CD4-positive, CD25-positive, alpha-beta regulatory T cell (primary cell): ENCODE measurements around the gene RNFT2. TPM values are rescaled to one million over a fixed set of nuclear protein-coding genes. Genes with fewer than 3 reads are reported as not detected.

Experiments used
- ATAC-seq, 2 donors: fragments of 150-1000 bp; cut with Tn5 transposase; one replicate each; pipeline ENCODE4 v1.10.0; 2021; ENCODE audit warnings: low read depth in 2 of 2, moderate number of reproducible peaks in 2 of 2, moderate library complexity in 1 of 2
- DNase-seq, 3 donors: peaks; one replicate each; pipeline versions ENCODE4 v3.0.0 to v3.0.0-alpha.2; 2012 to 2022; ENCODE audit warnings: mixed read lengths in 1 of 3
- H3K27ac ChIP-seq: one replicate; pipeline ENCODE4 v1.7.0; 2013; ENCODE audit warnings: mild to moderate bottlenecking, low read length; ENCODE audit not compliant: insufficient read depth, poor library complexity, severe bottlenecking
- H3K27me3 ChIP-seq: one replicate; pipeline ENCODE4 v1.7.0; 2013; ENCODE audit warnings: low read length; ENCODE audit not compliant: control insufficient read depth, insufficient read depth
- H3K36me3 ChIP-seq: one replicate; pipeline ENCODE4 v1.7.0; 2013; ENCODE audit warnings: mild to moderate bottlenecking, low read length, moderate library complexity; ENCODE audit not compliant: control insufficient read depth, insufficient read depth
- H3K4me1 ChIP-seq: 2 replicates; pipeline ENCODE4 v1.7.0; 2013; ENCODE audit warnings: mild to moderate bottlenecking, low read length; ENCODE audit not compliant: insufficient read depth, control insufficient read depth, poor library complexity, severe bottlenecking
- H3K4me3 ChIP-seq: one replicate; pipeline ENCODE4 v1.7.0; 2013; ENCODE audit warnings: low read depth, mild to moderate bottlenecking, low read length, moderate library complexity
- H3K9me3 ChIP-seq, 2 experiments: 1 replicate in 1 of 2; 2 replicates in 1 of 2; pipeline ENCODE4 v1.7.0; 2013; ENCODE audit warnings: low read length in 2 of 2, mild to moderate bottlenecking in 1 of 2, moderate library complexity in 1 of 2; ENCODE audit not compliant: control insufficient read depth in 2 of 2
- H3K27ac Mint-ChIP-seq, 3 donors: one replicate each; pipeline ENCODE4 v1.8.0; 2020 to 2022; ENCODE audit warnings: mild to moderate bottlenecking in 3 of 3, mixed read lengths in 3 of 3, moderate library complexity in 2 of 3
- H3K27me3 Mint-ChIP-seq: one replicate; pipeline ENCODE4 v1.8.0; 2022; ENCODE audit warnings: mild to moderate bottlenecking, mixed read lengths
- H3K36me3 Mint-ChIP-seq: one replicate; pipeline ENCODE4 v1.8.0; 2020; ENCODE audit warnings: mixed read lengths
- H3K4me1 Mint-ChIP-seq, 4 donors: one replicate each; pipeline ENCODE4 v1.8.0; 2020 to 2022; ENCODE audit warnings: mixed read lengths in 4 of 4, mild to moderate bottlenecking in 1 of 4
- H3K4me3 Mint-ChIP-seq, 4 donors: one replicate each; pipeline ENCODE4 v1.8.0; 2020 to 2022; ENCODE audit warnings: mild to moderate bottlenecking in 4 of 4, mixed read lengths in 4 of 4, moderate library complexity in 3 of 4
- H3K9me3 Mint-ChIP-seq, 7 donors: one replicate each; pipeline ENCODE4 v1.8.0; 2020 to 2022; ENCODE audit warnings: mixed read lengths in 7 of 7, mild to moderate bottlenecking in 3 of 7, moderate library complexity in 2 of 7
- polyA plus RNA-seq, 4 donors: library from polyadenylated mRNA; unstranded; fragments of 300-500 nt; fragmentation: Illumina TruSeq; gene quantifications; one replicate each; pipeline ENCODE4 v1.2.3, GENCODE V29; 2021
- total RNA-seq: library from RNA; stranded (reverse); gene quantifications from one replicate; pipeline ENCODE4 v1.2.3, GENCODE V29; 2022

The RNFT2 gene
- total and polyA plus RNA-seq, 5 donors from 2014 or later, result 0.69 to 9.7 (median 2.2) TPM

GRCh38 chr12:116703214-116703795 lies 34.8 kb upstream of the RNFT2 start:
- no peaks in the 10 kb centered on the region for H3K9me3 Mint-ChIP-seq
- Histone ChIP-seq H3K9me3 (no peaks in the 10 kb centered on the region), H3K36me3 (no peaks in the 10 kb centered on the region), H3K4me3 (no peak overlapping the region), H3K27me3 (no peaks in the 10 kb centered on the region), H3K27ac (no peak overlapping the region), H3K4me1 (no peaks in the 10 kb centered on the region)
- H3K27me3 Mint-ChIP-seq, result peaks cover 9% of the 10 kb centered on the region
- H3K36me3 Mint-ChIP-seq, result no peaks in the 10 kb centered on the region
- DNase-seq (peak; percentile 43 to 63 (median 59)), ATAC-seq (peak; percentile 55 to 70)
- H3K4me1 Mint-ChIP-seq, result peaks cover 0 to 3% (median 1%) of the 10 kb centered on the region in 4 donors
- H3K4me3 Mint-ChIP-seq, result no peak overlapping the region
- H3K27ac Mint-ChIP-seq, result peak overlapping the region in 1 of 3 donors; percentile 94

- Histone ChIP-seq H3K4me1 (peaks cover 9% of the 10 kb centered on the region), H3K36me3 (no peaks in the 10 kb centered on the region), H3K9me3 (no peaks in the 10 kb centered on the region), H3K27ac (no peak overlapping the region), H3K4me3 (no peak overlapping the region), H3K27me3 (no peaks in the 10 kb centered on the region)
- Mint-ChIP-seq H3K36me3 (no peaks in the 10 kb centered on the region), H3K4me3 (no peak overlapping the region), H3K4me1 (peaks cover 5 to 14% (median 10%) of the 10 kb centered on the region in 4 donors), H3K27me3 (peaks cover 15% of the 10 kb centered on the region), H3K27ac (no peak overlapping the region), H3K9me3 (peaks cover 0 to 2% (median 0%) of the 10 kb centered on the region in 7 donors)
- DNase-seq (no peak), ATAC-seq (no peak)
These were observed 30.4 kb upstream of the RNFT2 start for GRCh38 chr12:116707751-116708150.

DNA sequence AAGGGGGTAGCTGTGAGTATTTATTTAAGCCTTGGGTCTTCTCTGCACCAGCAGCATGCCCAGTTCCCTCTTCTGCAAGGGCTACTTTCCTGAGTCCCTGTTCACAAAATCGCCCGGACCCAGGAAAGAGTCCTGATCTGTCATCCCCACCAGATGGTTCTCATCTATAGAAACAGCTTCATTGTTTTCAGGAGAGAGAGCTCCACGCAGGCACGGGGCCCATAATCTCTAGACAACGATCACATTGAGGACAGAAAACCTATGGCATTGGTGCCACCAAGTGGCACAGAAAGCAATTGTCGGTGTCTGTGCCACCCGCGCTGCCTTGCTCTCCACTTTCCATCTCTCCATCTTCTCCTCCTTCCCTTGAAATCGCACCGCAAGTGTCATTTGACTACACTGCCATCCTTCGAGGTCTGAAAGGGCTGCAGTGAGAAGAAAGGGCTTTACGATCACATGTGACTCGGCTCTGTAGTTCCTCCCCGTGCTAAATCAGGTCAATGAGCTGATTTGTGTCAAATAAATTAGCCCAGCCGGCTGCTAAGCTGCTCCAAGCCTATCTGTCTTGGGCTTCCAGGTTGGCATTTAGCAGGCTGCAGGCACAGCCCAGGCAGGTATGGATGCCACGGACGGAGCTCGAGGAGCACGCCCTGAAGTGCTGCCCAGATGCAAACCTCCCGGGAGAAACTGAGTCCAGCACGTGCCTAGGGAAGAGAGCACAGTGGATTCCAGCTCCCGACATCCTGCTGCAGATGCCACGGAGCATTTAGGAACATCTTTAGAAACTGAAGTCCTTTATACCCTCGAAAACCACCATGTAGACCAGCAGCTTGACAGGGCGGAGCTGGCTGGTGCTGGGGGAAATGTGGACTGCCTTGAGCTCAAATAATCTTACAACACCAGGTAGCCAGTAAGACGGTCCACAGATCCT lies 29.0 kb upstream of the RNFT2 start:
- peaks cover 3% of the 10 kb centered on the region for H3K36me3 Mint-ChIP-seq
- H3K4me1 Mint-ChIP-seq, result peaks cover 5 to 15% (median 11%) of the 10 kb centered on the region in 4 donors
- Histone ChIP-seq H3K4me1 (peaks cover 9% of the 10 kb centered on the region), H3K27me3 (no peaks in the 10 kb centered on the region), H3K27ac (no peak overlapping the region), H3K36me3 (no peaks in the 10 kb centered on the region), H3K4me3 (peak overlapping the region; percentile 13), H3K9me3 (no peaks in the 10 kb centered on the region)
- peak overlapping the region in 2 of 4 donors; percentile 1 to 72 for H3K4me3 Mint-ChIP-seq
- ATAC-seq (peak; percentile 74 to 81), DNase-seq (peak; percentile 10 to 57 (median 47))
- peak overlapping the region in 1 of 3 donors; percentile 42 for H3K27ac Mint-ChIP-seq
- H3K9me3 Mint-ChIP-seq, result peaks cover 0 to 2% (median 0%) of the 10 kb centered on the region in 7 donors
- peaks cover 10% of the 10 kb centered on the region for H3K27me3 Mint-ChIP-seq

- Histone ChIP-seq H3K27me3 (no peaks in the 10 kb centered on the region), H3K36me3 (no peaks in the 10 kb centered on the region), H3K9me3 (no peaks in the 10 kb centered on the region), H3K4me3 (no peak overlapping the region), H3K27ac (no peak overlapping the region), H3K4me1 (peaks cover 9% of the 10 kb centered on the region)
- ATAC-seq (no peak), DNase-seq (no peak)
- Mint-ChIP-seq H3K27me3 (peaks cover 10% of the 10 kb centered on the region), H3K36me3 (peaks cover 3% of the 10 kb centered on the region), H3K27ac (no peak overlapping the region), H3K4me1 (peaks cover 5 to 17% (median 11%) of the 10 kb centered on the region in 4 donors), H3K4me3 (no peak overlapping the region), H3K9me3 (peaks cover 0 to 2% (median 0%) of the 10 kb centered on the region in 7 donors)
These were observed 28.3 kb upstream of the RNFT2 start for GRCh38 chr12:116709768-116710167.

GRCh38 chr12:116710370-116711150 lies 27.6 kb upstream of the RNFT2 start:
- ATAC-seq (no peak), DNase-seq (no peak)
- peaks cover 5 to 17% (median 11%) of the 10 kb centered on the region in 4 donors for H3K4me1 Mint-ChIP-seq
- H3K36me3 ChIP-seq, result peaks cover 5% of the 10 kb centered on the region
- H3K4me1 ChIP-seq, result peaks cover 9% of the 10 kb centered on the region
- peaks cover 5% of the 10 kb centered on the region for H3K36me3 Mint-ChIP-seq
- no peak overlapping the region for H3K4me3 ChIP-seq
- no peaks in the 10 kb centered on the region for H3K9me3 ChIP-seq
- H3K9me3 Mint-ChIP-seq, result peaks cover 0 to 2% (median 0%) of the 10 kb centered on the region in 7 donors
- H3K27ac ChIP-seq, result no peak overlapping the region
- H3K27ac Mint-ChIP-seq, result no peak overlapping the region
- no peak overlapping the region for H3K4me3 Mint-ChIP-seq
- H3K27me3 ChIP-seq, result no peaks in the 10 kb centered on the region
- peaks cover 10% of the 10 kb centered on the region for H3K27me3 Mint-ChIP-seq

DNA sequence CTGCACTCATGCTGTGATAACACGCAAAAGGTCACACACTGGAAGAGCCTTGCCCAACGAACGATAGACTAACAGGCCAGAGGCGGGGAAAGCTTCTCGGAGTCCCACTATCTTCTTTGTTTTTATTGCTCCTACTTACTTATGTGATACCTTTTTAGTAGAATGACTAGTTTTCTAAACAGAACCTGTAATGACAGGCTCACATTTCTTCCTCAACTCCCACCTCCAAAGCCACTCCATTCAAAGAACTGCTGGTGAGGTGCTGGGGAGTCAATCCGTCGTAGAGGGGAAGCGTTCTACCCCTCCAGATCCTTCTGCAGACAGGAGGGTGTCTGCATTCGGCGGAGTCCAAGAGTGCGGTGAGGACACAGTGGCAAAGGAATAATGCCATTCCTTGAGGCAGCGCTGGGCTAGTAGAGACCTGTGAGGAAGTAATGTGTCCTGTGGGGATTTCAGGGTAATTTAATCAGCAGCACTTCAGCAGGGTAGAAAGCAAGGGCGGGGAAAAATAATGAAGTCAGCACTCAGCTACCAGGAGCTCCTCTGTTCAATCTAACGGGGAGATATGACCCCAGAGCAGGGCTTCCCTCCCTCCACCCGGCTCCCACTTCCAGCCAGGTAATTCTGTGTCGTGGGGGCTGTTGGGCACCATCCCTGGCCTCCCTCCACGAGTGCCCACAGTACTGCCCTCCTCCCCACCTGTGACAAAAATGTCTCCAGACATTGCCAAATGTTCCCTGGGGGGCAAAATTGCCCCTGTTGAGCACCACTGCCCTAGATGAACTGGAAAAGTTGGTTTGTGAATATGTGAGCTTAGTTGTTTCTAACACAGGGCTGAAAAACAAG lies 25.4 kb upstream of the RNFT2 start:
- ATAC-seq (no peak), DNase-seq (no peak)
- no peak overlapping the region for H3K4me3 ChIP-seq
- peaks cover 10% of the 10 kb centered on the region for H3K27me3 Mint-ChIP-seq
- peaks cover 20% of the 10 kb centered on the region for H3K36me3 ChIP-seq
- H3K4me1 ChIP-seq, result peaks cover 9% of the 10 kb centered on the region
- H3K4me3 Mint-ChIP-seq, result no peak overlapping the region
- peak overlapping the region in 2 of 3 donors; percentile 5 to 44 for H3K27ac Mint-ChIP-seq
- peaks cover 5 to 17% (median 11%) of the 10 kb centered on the region in 4 donors for H3K4me1 Mint-ChIP-seq
- H3K9me3 ChIP-seq, result no peaks in the 10 kb centered on the region
- no peaks in the 10 kb centered on the region for H3K27me3 ChIP-seq
- peaks cover 0 to 2% (median 0%) of the 10 kb centered on the region in 7 donors for H3K9me3 Mint-ChIP-seq
- H3K27ac ChIP-seq, result no peak overlapping the region
- H3K36me3 Mint-ChIP-seq, result peaks cover 21% of the 10 kb centered on the region

- Histone ChIP-seq H3K27ac (no peak overlapping the region), H3K4me1 (peaks cover 8% of the 10 kb centered on the region), H3K27me3 (no peaks in the 10 kb centered on the region), H3K36me3 (peaks cover 27% of the 10 kb centered on the region), H3K9me3 (no peaks in the 10 kb centered on the region), H3K4me3 (no peak overlapping the region)
- ATAC-seq (no peak), DNase-seq (no peak)
- peaks cover 10% of the 10 kb centered on the region for H3K27me3 Mint-ChIP-seq
- H3K4me3 Mint-ChIP-seq, result no peak overlapping the region
- peaks cover 5 to 16% (median 8%) of the 10 kb centered on the region in 4 donors for H3K4me1 Mint-ChIP-seq
- H3K9me3 Mint-ChIP-seq, result peaks cover 0 to 2% (median 0%) of the 10 kb centered on the region in 7 donors
- H3K27ac Mint-ChIP-seq, result peak overlapping the region in 2 of 3 donors; percentile 5 to 44
- peaks cover 21% of the 10 kb centered on the region for H3K36me3 Mint-ChIP-seq
These were observed 24.6 kb upstream of the RNFT2 start for GRCh38 chr12:116713527-116713926.
